SK-N-SH (cell line): Measurements from ENCODE around the gene ABHD6.

ENCODE experiments used
- CTCF ChIP-seq: fragments of 200-600 bp; sonication (generic); IDR thresholded peaks from 2 replicates; pipeline ENCODE4 v1.6.1; 2017; ENCODE audit warnings: antibody characterized with exemption, mild to moderate bottlenecking, moderate library complexity
- EP300 ChIP-seq, 2 experiments: IDR thresholded peaks; 2 replicates each; pipeline versions ENCODE4 v1.4.0 to v1.6.1; 2012; ENCODE audit warnings: borderline replicate concordance in 1 of 2, low read depth in 1 of 2, low read length in 1 of 2
- MAX ChIP-seq: IDR thresholded peaks from 2 replicates; pipeline ENCODE4 v1.4.0; 2012; ENCODE audit warnings: low read depth
- MEF2A ChIP-seq: IDR thresholded peaks from 2 replicates; pipeline ENCODE4 v1.4.0; 2012; ENCODE audit warnings: low read depth, borderline replicate concordance
- MXI1 ChIP-seq: IDR thresholded peaks from 2 replicates; pipeline ENCODE4 v1.6.1; 2012; ENCODE audit warnings: mild to moderate bottlenecking, low read depth, low read length, improper control_type of control experiment
- RAD21 ChIP-seq: IDR thresholded peaks from 2 replicates; pipeline ENCODE4 v1.6.1; 2012; ENCODE audit warnings: mild to moderate bottlenecking, low read length
- RXRA ChIP-seq: IDR thresholded peaks from 2 replicates; pipeline ENCODE4 v1.4.0; 2012; ENCODE audit warnings: low read depth, mild to moderate bottlenecking, borderline replicate concordance
- SIN3A ChIP-seq: IDR thresholded peaks from 2 replicates; pipeline ENCODE4 v1.6.1; 2012; ENCODE audit warnings: low read depth, mild to moderate bottlenecking, low read length, moderate library complexity, borderline replicate concordance
- TF ChIP-seq, protein P1 (sequence below): IDR thresholded peaks from 2 replicates; pipeline ENCODE4 v1.4.0; 2012; ENCODE audit warnings: low read depth, borderline replicate concordance
- TF ChIP-seq, protein P2 (sequence below): IDR thresholded peaks from 2 replicates; pipeline ENCODE4 v1.6.1; 2012; ENCODE audit warnings: mild to moderate bottlenecking, low read depth, low read length, moderate library complexity

DNA sequence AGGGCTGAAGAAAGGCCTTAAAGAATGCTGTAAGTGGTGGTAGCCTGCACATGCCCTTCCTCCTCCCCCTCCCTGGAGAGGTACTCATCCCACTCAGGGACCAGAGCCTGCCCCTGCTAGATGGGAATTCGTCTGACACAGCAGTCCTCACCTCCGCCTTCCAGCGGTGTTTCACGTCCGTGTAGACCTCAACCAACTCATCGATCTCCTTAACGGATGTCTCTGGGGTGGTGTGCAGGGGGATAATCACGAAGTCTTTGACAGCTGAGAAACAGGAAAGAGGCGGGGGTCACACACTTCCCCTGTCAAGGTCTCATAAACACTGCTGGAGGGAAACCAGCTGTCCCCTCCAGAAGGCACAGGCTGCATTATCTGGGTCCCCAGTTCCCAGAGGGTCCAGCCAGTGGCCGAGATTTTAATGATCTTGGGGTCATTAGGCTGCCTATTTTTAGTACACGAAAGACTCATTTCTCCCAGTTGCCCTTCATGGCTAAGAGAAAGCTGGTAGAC is 36.7 kb upstream of the ABHD6 start:
- TF ChIP-seq SIN3A: no peak
- no peak for TF ChIP-seq CTCF
- no peak for TF ChIP-seq MAX
- TF ChIP-seq, protein P1, sequence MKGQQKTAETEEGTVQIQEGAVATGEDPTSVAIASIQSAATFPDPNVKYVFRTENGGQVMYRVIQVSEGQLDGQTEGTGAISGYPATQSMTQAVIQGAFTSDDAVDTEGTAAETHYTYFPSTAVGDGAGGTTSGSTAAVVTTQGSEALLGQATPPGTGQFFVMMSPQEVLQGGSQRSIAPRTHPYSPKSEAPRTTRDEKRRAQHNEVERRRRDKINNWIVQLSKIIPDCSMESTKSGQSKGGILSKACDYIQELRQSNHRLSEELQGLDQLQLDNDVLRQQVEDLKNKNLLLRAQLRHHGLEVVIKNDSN: no peak
- no peak for TF ChIP-seq EP300 (IDR thresholded peaks at IDR 0.05; ENCODE audit: borderline replicate concordance in 1 of 2, low read depth in 1 of 2, low read length in 1 of 2)
- no peak for TF ChIP-seq RXRA
- TF ChIP-seq, protein P2, sequence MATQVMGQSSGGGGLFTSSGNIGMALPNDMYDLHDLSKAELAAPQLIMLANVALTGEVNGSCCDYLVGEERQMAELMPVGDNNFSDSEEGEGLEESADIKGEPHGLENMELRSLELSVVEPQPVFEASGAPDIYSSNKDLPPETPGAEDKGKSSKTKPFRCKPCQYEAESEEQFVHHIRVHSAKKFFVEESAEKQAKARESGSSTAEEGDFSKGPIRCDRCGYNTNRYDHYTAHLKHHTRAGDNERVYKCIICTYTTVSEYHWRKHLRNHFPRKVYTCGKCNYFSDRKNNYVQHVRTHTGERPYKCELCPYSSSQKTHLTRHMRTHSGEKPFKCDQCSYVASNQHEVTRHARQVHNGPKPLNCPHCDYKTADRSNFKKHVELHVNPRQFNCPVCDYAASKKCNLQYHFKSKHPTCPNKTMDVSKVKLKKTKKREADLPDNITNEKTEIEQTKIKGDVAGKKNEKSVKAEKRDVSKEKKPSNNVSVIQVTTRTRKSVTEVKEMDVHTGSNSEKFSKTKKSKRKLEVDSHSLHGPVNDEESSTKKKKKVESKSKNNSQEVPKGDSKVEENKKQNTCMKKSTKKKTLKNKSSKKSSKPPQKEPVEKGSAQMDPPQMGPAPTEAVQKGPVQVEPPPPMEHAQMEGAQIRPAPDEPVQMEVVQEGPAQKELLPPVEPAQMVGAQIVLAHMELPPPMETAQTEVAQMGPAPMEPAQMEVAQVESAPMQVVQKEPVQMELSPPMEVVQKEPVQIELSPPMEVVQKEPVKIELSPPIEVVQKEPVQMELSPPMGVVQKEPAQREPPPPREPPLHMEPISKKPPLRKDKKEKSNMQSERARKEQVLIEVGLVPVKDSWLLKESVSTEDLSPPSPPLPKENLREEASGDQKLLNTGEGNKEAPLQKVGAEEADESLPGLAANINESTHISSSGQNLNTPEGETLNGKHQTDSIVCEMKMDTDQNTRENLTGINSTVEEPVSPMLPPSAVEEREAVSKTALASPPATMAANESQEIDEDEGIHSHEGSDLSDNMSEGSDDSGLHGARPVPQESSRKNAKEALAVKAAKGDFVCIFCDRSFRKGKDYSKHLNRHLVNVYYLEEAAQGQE: no peak
- TF ChIP-seq MXI1: no peak
- no peak for TF ChIP-seq MEF2A
- TF ChIP-seq RAD21: no peak
